ENCODE data around the gene SUPT4H1.

DNA sequence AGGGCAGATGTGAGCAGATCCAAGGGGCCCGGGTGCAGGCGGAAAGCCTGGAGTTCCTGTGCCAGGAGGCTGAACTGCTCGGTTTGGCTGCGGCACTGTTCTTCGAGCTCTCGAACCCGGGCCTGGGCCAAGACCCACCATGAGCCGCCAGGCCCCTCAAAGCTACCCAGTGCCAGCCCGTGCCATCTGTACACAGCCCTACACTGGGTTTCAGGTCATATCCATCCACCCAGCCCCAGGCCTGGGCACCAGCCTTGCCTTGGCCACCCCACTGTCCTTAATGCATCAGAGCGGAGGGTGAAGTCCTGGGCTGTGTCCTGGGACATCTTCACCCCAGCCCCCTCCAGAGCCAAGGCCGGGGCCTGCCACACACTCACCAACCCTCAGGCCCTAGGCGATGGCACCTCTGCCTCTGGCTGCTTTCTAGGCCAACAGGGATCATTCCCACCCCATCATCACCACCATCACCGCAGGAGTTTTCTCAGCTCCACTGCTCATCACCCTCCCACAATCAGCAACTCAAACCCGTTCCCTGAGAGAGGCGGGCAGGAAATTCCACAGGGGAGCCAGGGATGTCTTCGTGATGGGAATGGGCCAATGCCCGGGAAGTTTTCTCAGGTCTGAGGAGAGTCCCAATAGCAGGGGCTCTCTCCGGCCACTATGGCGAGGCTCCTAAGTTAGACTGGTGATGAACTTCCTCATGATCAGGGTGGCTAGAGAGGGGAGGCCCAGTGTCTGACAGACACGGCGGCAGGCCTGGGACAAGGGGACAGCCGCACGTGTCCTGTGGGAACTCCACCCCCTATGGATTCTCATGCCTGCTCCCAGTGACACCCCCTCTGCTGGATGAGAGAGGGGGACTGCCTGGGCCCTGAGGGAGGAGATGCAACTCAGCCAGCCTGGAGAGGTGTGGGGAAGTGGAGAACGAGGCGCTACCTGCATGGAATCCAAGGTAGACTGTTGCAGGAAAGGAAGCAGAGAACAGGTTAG is 32.5 kb downstream of the SUPT4H1 start:
- TF ChIP-seq, protein P1, sequence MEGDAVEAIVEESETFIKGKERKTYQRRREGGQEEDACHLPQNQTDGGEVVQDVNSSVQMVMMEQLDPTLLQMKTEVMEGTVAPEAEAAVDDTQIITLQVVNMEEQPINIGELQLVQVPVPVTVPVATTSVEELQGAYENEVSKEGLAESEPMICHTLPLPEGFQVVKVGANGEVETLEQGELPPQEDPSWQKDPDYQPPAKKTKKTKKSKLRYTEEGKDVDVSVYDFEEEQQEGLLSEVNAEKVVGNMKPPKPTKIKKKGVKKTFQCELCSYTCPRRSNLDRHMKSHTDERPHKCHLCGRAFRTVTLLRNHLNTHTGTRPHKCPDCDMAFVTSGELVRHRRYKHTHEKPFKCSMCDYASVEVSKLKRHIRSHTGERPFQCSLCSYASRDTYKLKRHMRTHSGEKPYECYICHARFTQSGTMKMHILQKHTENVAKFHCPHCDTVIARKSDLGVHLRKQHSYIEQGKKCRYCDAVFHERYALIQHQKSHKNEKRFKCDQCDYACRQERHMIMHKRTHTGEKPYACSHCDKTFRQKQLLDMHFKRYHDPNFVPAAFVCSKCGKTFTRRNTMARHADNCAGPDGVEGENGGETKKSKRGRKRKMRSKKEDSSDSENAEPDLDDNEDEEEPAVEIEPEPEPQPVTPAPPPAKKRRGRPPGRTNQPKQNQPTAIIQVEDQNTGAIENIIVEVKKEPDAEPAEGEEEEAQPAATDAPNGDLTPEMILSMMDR (IDR thresholded peaks at IDR 0.05), result no peak
- TF ChIP-seq POLR2AphosphoS5 (IDR thresholded peaks at IDR 0.05), result no peak
- no peak for TF ChIP-seq POLR2A (IDR thresholded peaks at IDR 0.05)

Measured in sigmoid colon (tissue), 4 donors.